MCF 10A (cell line): ENCODE measurements around the gene OVOL2. TPM values are rescaled to one million over a fixed set of nuclear protein-coding genes. Genes with fewer than 3 reads are reported as not detected.

Source experiments
- BruUV-seq: library from RNA; stranded (reverse); fragments of 400-500 nt; replicated peaks from 2 replicates; lab custom pipeline; 2021; lab: Mats Ljungman, UMichigan
- CTCF ChIA-PET: fragments of 300-600 bp; sonication (Branson Sonifier 250); formaldehyde crosslinking; extraction: SDS; loops from one replicate; lab custom pipeline; 2021; ENCODE audit warnings: antibody characterized with exemption, inconsistent platforms; lab: Yijun Ruan, JAX
- POLR2A ChIA-PET: fragments of 300-600, 350-650 bp; sonication (Branson Sonifier 250); formaldehyde crosslinking; extraction: SDS; loops from one replicate; lab custom pipeline; 2020; ENCODE audit warnings: antibody characterized with exemption, inconsistent platforms; lab: Yijun Ruan, JAX
- DNase-seq: peaks from one replicate; pipeline ENCODE4 v3.0.0-alpha.2; 2018; ENCODE audit not compliant: unreplicated experiment
- H3K27ac Mint-ChIP-seq: one replicate; pipeline ENCODE4 v1.8.0; 2022; ENCODE audit warnings: mild to moderate bottlenecking, low read depth, mixed read lengths; ENCODE audit not compliant: unreplicated experiment
- H3K27me3 Mint-ChIP-seq: one replicate; pipeline ENCODE4 v1.8.0; 2022; ENCODE audit warnings: mixed read lengths; ENCODE audit not compliant: insufficient read depth, unreplicated experiment
- H3K36me3 Mint-ChIP-seq: one replicate; pipeline ENCODE4 v1.8.0; 2022; ENCODE audit warnings: mild to moderate bottlenecking, moderate library complexity, mixed read lengths; ENCODE audit not compliant: insufficient read depth, unreplicated experiment
- H3K4me1 Mint-ChIP-seq: one replicate; pipeline ENCODE4 v1.8.0; 2022; ENCODE audit warnings: mixed read lengths; ENCODE audit not compliant: insufficient read depth, unreplicated experiment
- H3K4me3 Mint-ChIP-seq: one replicate; pipeline ENCODE4 v1.8.0; 2022; ENCODE audit warnings: mild to moderate bottlenecking, moderate library complexity, mixed read lengths; ENCODE audit not compliant: unreplicated experiment
- H3K9me3 Mint-ChIP-seq: one replicate; pipeline ENCODE4 v1.8.0; 2022; ENCODE audit warnings: mixed read lengths; ENCODE audit not compliant: unreplicated experiment
- CTCF ChIP-seq: fragments of 200-600 bp; IDR thresholded peaks from one replicate; pipeline ENCODE4 v1.8.0; 2022; ENCODE audit warnings: antibody characterized with exemption, mild to moderate bottlenecking; ENCODE audit not compliant: unreplicated experiment
- intact Hi-C: fragments of 100-400 bp; cut with micrococcal nuclease; formaldehyde crosslinking; loops from 2 replicates; pipeline ENCODE4 v1.14.1; 2022
- total RNA-seq: library from RNA; stranded (reverse); gene quantifications from 2 replicates; pipeline ENCODE4 v1.2.3, GENCODE V29; 2022

Gene OVOL2
- total RNA-seq, 1 experiment from 2014 or later = 2.1 TPM

GRCh38 chr20:18063676-18064075 is 6.0 kb upstream of the OVOL2 start:
- ChIA-PET CTCF (no interaction called here), POLR2A (no interaction called here)
- Mint-ChIP-seq H3K4me3 (no peak overlapping the region), H3K27me3 (peaks cover 45% of the 10 kb centered on the region), H3K36me3 (no peaks in the 10 kb centered on the region), H3K9me3 (no peaks in the 10 kb centered on the region), H3K4me1 (no peaks in the 10 kb centered on the region), H3K27ac (no peak overlapping the region)
- intact Hi-C loops = no loop called here
- no peak for DNase-seq
- no peak for TF ChIP-seq CTCF
- BruUV-seq = no TSS peak

- peaks cover 4% of the 10 kb centered on the region for H3K4me1 Mint-ChIP-seq
- TF ChIP-seq CTCF = no peak
- H3K27me3 Mint-ChIP-seq = peaks cover 52% of the 10 kb centered on the region
- DNase-seq = no peak
- POLR2A ChIA-PET = interaction anchor here (0.5 to 4.2 kb wide), 3 partner anchors 20 to 228 kb away, joined by 3 to 17 read pairs (median 3); partner anchors contain the start of gene ZNF133
- H3K27ac Mint-ChIP-seq = no peak overlapping the region
- BruUV-seq = no TSS peak
- no peaks in the 10 kb centered on the region for H3K9me3 Mint-ChIP-seq
- no peak overlapping the region for H3K4me3 Mint-ChIP-seq
- H3K36me3 Mint-ChIP-seq = no peaks in the 10 kb centered on the region
- CTCF ChIA-PET = interaction anchor here (0.6 to 1.0 kb wide), 3 partner anchors 9 to 64 kb away, joined by 3 to 5 read pairs (median 4); no protein-coding TSS in a partner anchor
- intact Hi-C loops = loop anchor here (2.0 kb wide), 1 partner anchor 217 kb away; no protein-coding TSS in a partner anchor
Observed at GRCh38 chr20:18059603-18060002, 1.9 kb upstream of the OVOL2 start.

DNA sequence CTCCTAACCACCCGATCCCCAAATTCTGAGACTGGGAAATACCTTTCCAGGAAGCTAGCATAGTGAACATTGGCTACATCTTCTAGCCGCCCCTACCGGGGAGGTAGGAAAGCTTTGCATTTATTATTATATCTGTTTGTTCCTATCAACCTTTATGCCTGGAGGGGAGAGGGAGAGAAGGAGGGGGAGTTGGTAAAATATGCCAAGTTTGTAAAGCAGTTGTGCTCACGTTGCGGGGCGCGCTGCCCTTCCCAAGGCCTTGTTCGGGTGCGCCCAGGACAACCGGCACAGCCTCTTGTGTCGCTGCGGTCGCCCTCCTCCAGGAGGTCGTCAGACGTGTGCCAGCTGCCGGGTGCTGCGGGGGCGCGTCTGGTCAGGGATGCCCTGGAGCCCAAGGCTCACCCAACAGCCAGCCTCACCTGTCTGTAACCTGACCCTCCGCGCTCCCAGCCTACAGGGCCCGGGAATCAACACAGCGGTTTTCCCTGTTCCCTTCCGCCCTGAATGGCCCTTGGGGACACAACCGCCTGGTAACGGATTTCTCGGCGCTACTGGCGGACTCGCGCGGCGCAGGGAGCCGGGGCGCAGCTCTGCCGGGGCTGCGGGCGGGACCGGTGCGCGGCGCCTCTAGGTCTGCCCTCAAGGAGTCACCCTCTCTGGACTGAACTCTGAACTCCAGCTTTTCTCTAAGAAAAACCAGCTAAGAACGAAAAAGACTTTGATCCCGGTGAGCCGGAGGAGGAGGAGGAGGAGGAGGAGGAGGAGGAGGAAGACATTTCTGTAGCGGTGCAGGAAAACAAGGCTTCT is 1.1 kb upstream of the OVOL2 start:
- CTCF ChIA-PET = interaction anchor here (0.5 to 1.4 kb wide), 11 partner anchors 10 to 486 kb away, joined by 3 to 6 read pairs (median 4); no protein-coding TSS in a partner anchor
- H3K9me3 Mint-ChIP-seq = no peaks in the 10 kb centered on the region
- POLR2A ChIA-PET = interaction anchor here (0.5 to 4.2 kb wide), 17 partner anchors 14 to 510 kb away, joined by 3 to 19 read pairs (median 3); partner anchors contain the start of genes KAT14, PET117 and ZNF133
- peak; percentile 18 for DNase-seq
- no TSS peak for BruUV-seq
- peaks cover 45% of the 10 kb centered on the region for H3K27me3 Mint-ChIP-seq
- TF ChIP-seq CTCF = no peak
- H3K4me1 Mint-ChIP-seq = peaks cover 7% of the 10 kb centered on the region
- no peak overlapping the region for H3K27ac Mint-ChIP-seq
- intact Hi-C loops = loop anchor here (2.0 kb wide), 1 partner anchor 218 kb away; no protein-coding TSS in a partner anchor
- H3K4me3 Mint-ChIP-seq = peak overlapping the region; percentile 71
- H3K36me3 Mint-ChIP-seq = no peaks in the 10 kb centered on the region

- DNase-seq = no peak
- peak overlapping the region; percentile 71 for H3K4me3 Mint-ChIP-seq
- intact Hi-C loops = loop anchor here (2.0 kb wide), 1 partner anchor 219 kb away; no protein-coding TSS in a partner anchor
- no peaks in the 10 kb centered on the region for H3K36me3 Mint-ChIP-seq
- H3K27me3 Mint-ChIP-seq = peaks cover 36% of the 10 kb centered on the region
- TF ChIP-seq CTCF = no peak
- CTCF ChIA-PET = interaction anchor here (0.6 to 1.4 kb wide), 10 partner anchors 10 to 221 kb away, joined by 3 to 6 read pairs (median 3); no protein-coding TSS in a partner anchor
- POLR2A ChIA-PET = interaction anchor here (0.6 to 4.2 kb wide), 19 partner anchors 13 to 511 kb away, joined by 3 to 19 read pairs (median 4); partner anchors contain the start of genes KAT14, PET117 and ZNF133
- no peak overlapping the region for H3K27ac Mint-ChIP-seq
- H3K4me1 Mint-ChIP-seq = peaks cover 16% of the 10 kb centered on the region
- H3K9me3 Mint-ChIP-seq = no peaks in the 10 kb centered on the region
- no TSS peak for BruUV-seq
Observed at GRCh38 chr20:18057994-18058349, 256 bp upstream of the OVOL2 start.
